IPS-20b (cell line): Measurements from ENCODE around the gene RNF144A.
A peak's percentile ranks its signal among the peaks of the same experiment; 100 is the strongest.

ENCODE experiments used
- H3K27ac ChIP-seq: one replicate; pipeline ENCODE4 v1.5.1; 2013; ENCODE audit warnings: low read length
- H3K27me3 ChIP-seq: 2 replicates; pipeline ENCODE4 v1.6.1; 2013; ENCODE audit warnings: mild to moderate bottlenecking, low read length, inconsistent platforms; ENCODE audit not compliant: insufficient read depth
- H3K36me3 ChIP-seq: 2 replicates; pipeline ENCODE4 v1.6.1; 2013; ENCODE audit warnings: low read depth, mild to moderate bottlenecking, inconsistent platforms, low read length, moderate library complexity; ENCODE audit not compliant: insufficient read depth
- H3K4me1 ChIP-seq: 2 replicates; pipeline ENCODE4 v1.6.1; 2013; ENCODE audit warnings: mild to moderate bottlenecking, control low read depth, inconsistent platforms, low read length, moderate library complexity; ENCODE audit not compliant: insufficient read depth
- H3K4me3 ChIP-seq: 2 replicates; pipeline ENCODE4 v1.5.1; 2013; ENCODE audit warnings: mild to moderate bottlenecking, low read length, inconsistent platforms
- H3K9ac ChIP-seq: 2 replicates; pipeline ENCODE4 v1.6.1; 2013; ENCODE audit warnings: low read depth, mild to moderate bottlenecking, inconsistent platforms, low read length, moderate library complexity
- H3K9me3 ChIP-seq: 2 replicates; pipeline ENCODE4 v1.6.1; 2013; ENCODE audit warnings: mild to moderate bottlenecking, low read depth, low read length, inconsistent platforms; ENCODE audit not compliant: insufficient read depth

RNF144A gene, protein sequence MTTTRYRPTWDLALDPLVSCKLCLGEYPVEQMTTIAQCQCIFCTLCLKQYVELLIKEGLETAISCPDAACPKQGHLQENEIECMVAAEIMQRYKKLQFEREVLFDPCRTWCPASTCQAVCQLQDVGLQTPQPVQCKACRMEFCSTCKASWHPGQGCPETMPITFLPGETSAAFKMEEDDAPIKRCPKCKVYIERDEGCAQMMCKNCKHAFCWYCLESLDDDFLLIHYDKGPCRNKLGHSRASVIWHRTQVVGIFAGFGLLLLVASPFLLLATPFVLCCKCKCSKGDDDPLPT

DNA sequence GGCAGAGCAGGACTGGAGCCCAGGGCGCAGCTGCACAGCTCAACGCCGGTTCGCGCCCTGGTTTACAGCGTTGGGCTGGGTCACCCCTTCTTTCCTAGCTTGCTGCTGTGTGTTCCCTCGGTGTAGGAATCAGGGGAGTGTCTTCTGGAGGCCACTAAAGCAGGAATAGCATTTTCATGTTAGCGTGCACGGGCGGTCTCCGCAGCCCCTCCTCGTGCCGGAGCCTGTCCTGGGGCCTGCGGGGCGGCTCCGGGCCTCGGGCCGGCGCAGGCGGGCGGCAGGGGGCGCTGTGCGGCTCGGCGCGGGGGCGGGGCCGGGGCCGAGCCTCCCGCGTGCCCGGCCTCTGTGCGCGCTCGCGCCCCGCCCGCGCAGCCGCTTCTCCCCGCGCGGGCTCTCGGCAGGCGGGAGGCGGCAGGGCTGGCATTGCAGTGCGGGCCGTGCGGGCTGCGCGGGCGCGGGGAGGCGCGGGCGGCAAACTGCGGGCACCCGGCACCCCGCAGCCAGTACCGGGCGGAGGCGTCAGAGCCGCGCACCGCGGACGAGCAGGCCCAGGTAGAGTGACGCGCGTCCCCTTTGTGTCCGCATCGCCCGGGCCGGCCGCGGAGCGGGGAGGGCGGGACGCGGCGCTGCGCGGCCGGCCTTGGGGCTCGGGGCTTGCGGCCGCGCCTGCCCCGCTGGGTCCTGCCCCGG is at the start of gene RNF144A:
Gene RNF144A (plus strand): TSS at position 342 of the 690 bp plus-strand sequence. CDS start 79,515 bp downstream, outside the sequence.
- Histone ChIP-seq H3K36me3 (no peaks in the 10 kb centered on the region), H3K27me3 (peaks cover 16% of the 10 kb centered on the region), H3K4me1 (peaks cover 14% of the 10 kb centered on the region), H3K27ac (no peak within 1 kb of the TSS), H3K9me3 (no peaks in the 10 kb centered on the region), H3K4me3 (peak within 1 kb of the TSS; percentile 71), H3K9ac (peak within 1 kb of the TSS; percentile 57; the same call in 1 of the 2 replicates)

DNA sequence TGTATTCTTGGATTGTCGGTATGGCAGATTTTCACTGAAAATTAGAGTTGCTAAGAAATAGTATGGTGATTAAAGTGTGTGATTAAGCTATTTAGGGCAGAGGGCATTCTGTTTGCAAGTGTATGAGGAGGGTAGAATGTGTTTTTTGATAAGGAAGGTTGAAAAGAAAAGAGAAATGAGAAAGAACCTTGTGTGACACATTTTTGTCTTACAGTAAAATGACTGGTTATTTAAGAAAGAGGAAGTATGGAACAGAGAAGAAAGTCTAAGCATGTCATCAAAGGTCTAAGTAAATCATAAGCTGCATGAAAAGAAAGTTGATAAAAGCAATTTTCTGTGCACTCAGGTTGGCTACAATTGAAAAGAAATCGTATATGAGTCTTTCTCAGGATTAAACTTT is 44.8 kb upstream of the RNF144A start:
- Histone ChIP-seq H3K27me3 (peaks cover 5% of the 10 kb centered on the region), H3K4me1 (no peaks in the 10 kb centered on the region), H3K36me3 (no peaks in the 10 kb centered on the region), H3K9me3 (peaks cover 9% of the 10 kb centered on the region), H3K4me3 (no peak overlapping the region), H3K9ac (no peak overlapping the region), H3K27ac (no peak overlapping the region)

DNA sequence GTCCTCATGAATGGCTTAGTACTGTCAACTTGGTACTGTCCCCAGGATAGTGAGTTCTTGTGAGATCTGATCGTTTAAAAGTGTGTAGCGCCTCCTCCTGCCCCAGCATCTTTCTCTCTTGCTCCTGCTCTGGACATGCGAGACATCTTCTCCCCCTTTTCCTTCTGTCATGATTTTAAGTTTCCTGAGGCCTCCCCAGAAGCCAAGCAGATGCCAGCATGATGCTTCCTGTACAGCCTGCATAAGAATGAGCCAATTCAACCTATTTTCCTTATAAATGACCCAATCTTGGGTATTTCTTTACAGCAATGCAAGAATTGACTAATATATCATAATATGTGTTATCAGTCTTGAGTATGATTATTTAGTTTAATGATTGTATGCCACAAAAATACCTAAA is 43.2 kb upstream of the RNF144A start:
- H3K4me1 ChIP-seq = no peaks in the 10 kb centered on the region
- no peaks in the 10 kb centered on the region for H3K27me3 ChIP-seq
- no peaks in the 10 kb centered on the region for H3K36me3 ChIP-seq
- no peak overlapping the region for H3K9ac ChIP-seq
- H3K4me3 ChIP-seq = no peak overlapping the region
- H3K9me3 ChIP-seq = peaks cover 9% of the 10 kb centered on the region
- H3K27ac ChIP-seq = no peak overlapping the region

DNA sequence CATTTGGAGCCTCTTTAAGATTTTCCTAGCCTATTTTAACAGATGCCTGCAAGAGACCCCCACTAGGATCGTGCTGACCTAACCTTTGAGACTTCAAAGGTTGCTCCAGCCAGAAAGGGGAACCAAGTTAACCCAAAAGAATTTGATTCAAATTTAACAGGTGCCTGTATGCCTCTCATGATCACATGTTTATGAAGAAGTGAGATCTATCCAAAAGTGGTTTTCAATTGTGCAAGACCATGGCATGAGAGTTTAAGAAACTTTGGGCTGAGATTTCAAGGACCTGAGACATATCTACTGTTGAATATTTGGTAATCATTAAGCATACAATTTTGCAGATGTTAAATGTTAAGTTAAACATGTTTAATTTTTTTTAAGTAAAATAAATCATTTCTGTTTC is 40.9 kb upstream of the RNF144A start:
- Histone ChIP-seq H3K27me3 (no peaks in the 10 kb centered on the region), H3K9ac (no peak overlapping the region), H3K4me1 (no peaks in the 10 kb centered on the region), H3K4me3 (no peak overlapping the region), H3K36me3 (no peaks in the 10 kb centered on the region), H3K9me3 (peaks cover 9% of the 10 kb centered on the region), H3K27ac (no peak overlapping the region)

DNA sequence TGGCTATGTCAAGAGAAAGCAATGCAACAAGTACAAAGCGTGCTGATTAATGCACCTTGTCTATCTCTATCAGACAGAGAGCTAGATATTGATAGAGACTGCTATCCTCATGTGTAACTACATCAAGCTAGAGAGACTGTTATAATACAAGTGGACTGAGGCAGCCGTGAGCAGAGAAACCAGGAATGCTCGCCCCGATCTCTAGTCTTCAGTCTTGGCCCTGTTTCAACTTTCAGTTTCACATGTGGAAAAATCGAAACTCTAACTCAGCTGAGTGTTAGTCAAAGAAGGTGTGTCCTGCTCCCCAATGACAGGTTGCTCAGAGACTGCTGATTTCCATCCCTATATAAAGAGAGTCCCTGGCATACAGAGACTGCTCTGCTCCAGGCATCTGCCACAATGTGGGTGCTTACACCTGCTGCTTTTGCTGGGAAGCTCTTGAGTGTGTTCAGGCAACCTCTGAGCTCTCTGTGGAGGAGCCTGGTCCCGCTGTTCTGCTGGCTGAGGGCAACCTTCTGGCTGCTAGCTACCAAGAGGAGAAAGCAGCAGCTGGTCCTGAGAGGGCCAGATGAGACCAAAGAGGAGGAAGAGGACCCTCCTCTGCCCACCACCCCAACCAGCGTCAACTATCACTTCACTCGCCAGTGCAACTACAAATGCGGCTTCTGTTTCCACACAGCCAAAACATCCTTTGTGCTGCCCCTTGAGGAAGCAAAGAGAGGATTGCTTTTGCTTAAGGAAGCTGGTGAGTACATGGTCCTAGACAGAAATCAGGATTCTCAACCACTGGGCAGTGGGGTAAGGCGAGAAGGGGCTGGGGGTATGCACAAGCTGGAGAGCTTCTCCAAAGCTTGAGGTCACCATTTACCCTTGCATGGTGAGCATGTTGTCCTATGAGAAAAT is 39.6 kb upstream of the RNF144A start, which contains the start of gene RSAD2:
Gene RSAD2 (plus strand): TSS at position 376 of the 903 bp plus-strand sequence. CDS start 24 bp downstream, at position 400.
- Histone ChIP-seq H3K4me1 (no peaks in the 10 kb centered on the region), H3K9me3 (peaks cover 9% of the 10 kb centered on the region), H3K36me3 (no peaks in the 10 kb centered on the region), H3K27ac (no peak within 1 kb of the TSS), H3K27me3 (no peaks in the 10 kb centered on the region), H3K9ac (no peak within 1 kb of the TSS), H3K4me3 (no peak within 1 kb of the TSS)

DNA sequence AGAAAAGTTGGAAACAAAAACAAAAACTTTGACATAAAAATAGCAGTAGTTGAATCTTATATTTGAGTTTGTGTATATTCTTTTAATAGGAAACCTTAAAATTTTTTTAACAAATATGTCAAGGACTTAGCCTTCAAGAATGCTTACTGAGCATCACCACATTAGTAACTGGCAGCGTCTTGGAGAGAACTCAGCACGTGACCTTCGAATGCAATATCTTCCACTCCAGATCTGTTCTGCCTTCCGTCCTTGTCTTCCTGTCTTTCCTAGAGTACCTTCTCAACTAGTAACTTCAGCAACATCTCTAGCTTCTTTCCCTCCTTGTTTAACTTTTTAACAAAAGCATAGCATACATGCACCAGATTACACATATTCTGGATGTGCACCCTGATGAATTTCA is 38.7 kb upstream of the RNF144A start:
- Histone ChIP-seq H3K4me3 (no peak overlapping the region), H3K27me3 (no peaks in the 10 kb centered on the region), H3K27ac (no peak overlapping the region), H3K9ac (no peak overlapping the region), H3K4me1 (no peaks in the 10 kb centered on the region), H3K36me3 (no peaks in the 10 kb centered on the region), H3K9me3 (peaks cover 9% of the 10 kb centered on the region)

DNA sequence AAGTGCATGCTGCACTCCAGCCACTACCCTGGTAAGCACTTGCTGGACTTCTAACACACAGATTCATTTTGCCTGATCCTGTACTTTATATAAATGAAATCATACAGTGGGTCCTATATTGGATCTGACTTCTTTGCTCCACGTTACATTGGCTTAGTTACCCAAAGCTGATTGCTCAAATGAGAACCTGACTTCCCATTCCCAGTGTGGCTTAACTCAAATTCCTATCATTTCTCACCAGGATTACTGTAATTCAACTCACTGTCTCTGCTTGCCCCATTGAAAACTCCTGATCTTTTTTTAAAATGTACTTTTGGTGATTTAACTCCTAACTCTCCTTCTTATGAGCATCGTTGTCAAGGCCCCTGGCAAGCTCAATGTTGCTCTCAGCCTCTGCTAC is 38.2 kb upstream of the RNF144A start:
- H3K27ac ChIP-seq = no peak overlapping the region

DNA sequence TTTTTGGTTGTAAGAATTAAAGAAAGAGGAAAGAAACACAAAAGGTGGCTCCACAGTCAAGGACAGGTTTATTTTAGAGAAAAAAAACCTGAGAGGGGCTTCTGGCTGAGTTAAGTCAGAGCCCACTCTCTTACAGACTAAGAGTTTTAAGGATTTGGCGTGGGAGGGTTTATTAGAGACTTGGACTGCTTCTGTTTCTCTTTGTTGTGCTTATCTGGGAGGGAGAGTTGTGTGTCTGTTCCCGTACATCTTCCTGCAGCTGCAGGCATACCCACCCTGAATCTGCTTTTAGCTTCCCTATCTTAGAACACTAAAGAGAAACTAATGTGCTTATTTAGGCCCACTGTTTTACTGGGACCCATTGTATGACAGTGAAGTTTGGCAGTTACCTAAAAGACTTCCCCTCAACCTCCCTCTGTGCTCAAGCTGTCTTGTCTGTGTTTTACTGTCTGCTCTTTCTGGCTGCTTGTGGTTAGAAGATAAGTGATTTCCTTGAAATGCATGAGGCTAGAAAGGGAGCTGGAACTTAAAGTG is 36.9 kb upstream of the RNF144A start:
- Histone ChIP-seq H3K4me3 (no peak overlapping the region), H3K27ac (no peak overlapping the region), H3K9ac (no peak overlapping the region), H3K4me1 (no peaks in the 10 kb centered on the region), H3K9me3 (no peaks in the 10 kb centered on the region), H3K27me3 (no peaks in the 10 kb centered on the region), H3K36me3 (no peaks in the 10 kb centered on the region)

More for the DNA sequence above, 38.2 kb upstream of the RNF144A start:
- no peak overlapping the region for H3K9ac ChIP-seq
- H3K4me1 ChIP-seq = no peaks in the 10 kb centered on the region
- H3K9me3 ChIP-seq = peaks cover 8% of the 10 kb centered on the region
- H3K27me3 ChIP-seq = no peaks in the 10 kb centered on the region
- H3K36me3 ChIP-seq = no peaks in the 10 kb centered on the region
- no peak overlapping the region for H3K4me3 ChIP-seq

DNA sequence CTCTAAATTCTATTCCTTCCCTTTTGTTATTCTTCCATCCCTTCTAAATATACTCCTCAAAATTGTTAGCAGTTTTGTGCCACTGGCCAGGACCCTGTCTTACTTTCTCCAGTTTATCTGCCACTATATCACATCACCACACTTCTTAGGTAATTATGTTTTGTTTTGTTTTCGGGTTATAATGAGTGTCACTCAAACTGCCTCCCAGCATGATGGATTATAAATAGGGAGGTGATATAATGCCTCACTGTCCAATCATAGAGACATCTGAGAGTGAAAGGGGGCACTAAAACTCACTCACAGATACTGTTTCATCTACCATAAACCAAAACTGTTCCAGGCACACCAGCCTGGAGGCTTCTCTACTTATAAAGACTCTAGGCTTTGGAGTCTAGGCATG is 36.2 kb upstream of the RNF144A start:
- Histone ChIP-seq H3K4me1 (no peaks in the 10 kb centered on the region), H3K27me3 (no peaks in the 10 kb centered on the region), H3K36me3 (no peaks in the 10 kb centered on the region), H3K9ac (no peak overlapping the region), H3K4me3 (no peak overlapping the region), H3K27ac (no peak overlapping the region), H3K9me3 (no peaks in the 10 kb centered on the region)

DNA sequence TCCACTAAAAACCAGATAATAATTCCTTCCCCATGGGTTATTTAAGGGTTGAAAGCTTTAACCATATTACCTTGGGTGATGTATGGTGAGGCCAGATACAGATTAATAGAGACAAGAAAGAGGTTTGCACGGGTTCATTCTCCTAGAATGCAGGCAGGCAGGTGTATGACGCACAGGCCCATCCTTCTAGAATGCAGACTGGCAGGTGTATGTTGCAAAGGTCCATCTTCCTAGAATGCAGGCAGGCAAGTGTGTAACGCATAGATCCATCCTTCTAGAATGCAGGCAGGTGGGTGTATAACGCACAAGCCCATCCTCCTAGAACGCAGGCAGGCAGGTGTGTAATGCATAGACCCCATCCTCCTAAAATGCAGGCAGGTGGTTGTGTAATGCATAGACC is 35.7 kb upstream of the RNF144A start:
- Histone ChIP-seq H3K4me1 (no peaks in the 10 kb centered on the region), H3K4me3 (no peak overlapping the region), H3K27ac (no peak overlapping the region), H3K9ac (no peak overlapping the region), H3K36me3 (no peaks in the 10 kb centered on the region), H3K27me3 (no peaks in the 10 kb centered on the region), H3K9me3 (no peaks in the 10 kb centered on the region)

DNA sequence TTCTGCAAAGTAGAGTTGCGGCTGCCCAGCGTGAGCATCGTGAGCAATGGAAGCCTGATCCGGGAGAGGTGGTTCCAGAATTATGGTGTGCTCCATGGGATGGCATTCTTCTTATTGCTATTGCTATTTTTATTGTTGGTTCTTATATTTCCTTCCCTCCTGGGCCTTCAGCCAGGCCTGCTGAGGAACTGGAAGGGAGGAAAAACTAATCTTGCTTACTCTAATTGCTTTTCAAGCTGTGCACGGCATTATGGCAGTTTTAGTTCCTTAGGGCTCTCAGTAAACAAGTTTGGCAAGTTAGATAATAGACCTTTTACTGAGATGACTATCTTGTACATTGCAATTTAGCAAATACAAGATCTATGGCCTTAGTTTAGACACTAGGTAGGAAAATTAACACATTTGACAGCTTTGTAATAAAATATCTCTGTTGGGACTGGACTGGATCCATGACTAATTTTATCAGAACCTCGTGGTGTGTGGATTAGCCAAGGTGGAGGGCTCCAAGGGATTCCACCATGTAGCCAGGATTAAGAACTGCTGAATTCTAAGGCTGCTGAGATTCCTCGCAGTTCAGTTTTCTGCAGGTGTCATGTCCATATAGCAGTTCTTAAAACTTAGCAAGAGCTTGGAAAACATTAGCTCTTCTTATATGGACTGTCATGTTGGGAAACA is 33.6 kb upstream of the RNF144A start:
- no peak overlapping the region for H3K4me3 ChIP-seq
- no peak overlapping the region for H3K9ac ChIP-seq
- H3K27me3 ChIP-seq = no peaks in the 10 kb centered on the region
- H3K27ac ChIP-seq = no peak overlapping the region
- H3K4me1 ChIP-seq = no peaks in the 10 kb centered on the region
- no peaks in the 10 kb centered on the region for H3K36me3 ChIP-seq
- H3K9me3 ChIP-seq = no peaks in the 10 kb centered on the region
